SKM-1 (cell line): Measurements from ENCODE around the gene APOBEC2.

Experiments used
- DNase-seq: peaks from one replicate; lab custom pipeline; 2025; ENCODE audit not compliant: unreplicated experiment; lab: John Stamatoyannopoulos, UW

APOBEC2 gene

GRCh38 chr6:41037107-41037900, 15.7 kb upstream of the APOBEC2 start:
- DNase-seq, result no peak

GRCh38 chr6:41038205-41038604, 14.8 kb upstream of the APOBEC2 start:
- DNase-seq, result no peak

- peak; percentile 42 for DNase-seq
These were observed 13.7 kb upstream of the APOBEC2 start, which contains the start of gene UNC5CL for GRCh38 chr6:41039060-41039998. UNC5CL (minus strand) TSS chr6:41039221; CDS start chr6:41035074, 4,147 bp downstream.

GRCh38 chr6:41040101-41040939, 12.7 kb upstream of the APOBEC2 start:
- DNase-seq, result no peak

- DNase-seq, result no peak
These were observed 12.0 kb upstream of the APOBEC2 start for GRCh38 chr6:41040940-41041536.

- no peak for DNase-seq
These were observed 10.6 kb upstream of the APOBEC2 start, which contains the start of gene TSPO2 for GRCh38 chr6:41042226-41043055. TSPO2 (plus strand) TSS chr6:41042467; CDS start chr6:41042986, 519 bp downstream.

- DNase-seq, result no peak
These were observed 9.9 kb upstream of the APOBEC2 start for GRCh38 chr6:41043151-41043550.

GRCh38 chr6:41045664-41046063, 7.3 kb upstream of the APOBEC2 start:
- DNase-seq, result no peak

- DNase-seq, result no peak
These were observed 6.9 kb upstream of the APOBEC2 start for GRCh38 chr6:41046084-41046483.

- DNase-seq, result no peak
These were observed 5.7 kb upstream of the APOBEC2 start for GRCh38 chr6:41047306-41047705.

GRCh38 chr6:41047745-41048732, 5.0 kb upstream of the APOBEC2 start:
- DNase-seq, result no peak

- DNase-seq, result no peak
These were observed 3.5 kb upstream of the APOBEC2 start for GRCh38 chr6:41049521-41049920.

GRCh38 chr6:41049955-41050354, 3.0 kb upstream of the APOBEC2 start:
- DNase-seq, result no peak

- DNase-seq, result no peak
These were observed 2.5 kb upstream of the APOBEC2 start for GRCh38 chr6:41050536-41050935.

- peak; percentile 82 for DNase-seq
These were observed 1.1 kb upstream of the APOBEC2 start for GRCh38 chr6:41051873-41052272.

GRCh38 chr6:41054511-41054910, 1.5 kb downstream of the APOBEC2 start:
- DNase-seq, result no peak

- DNase-seq, result no peak
These were observed 2.1 kb downstream of the APOBEC2 start for GRCh38 chr6:41055149-41055548.

GRCh38 chr6:41056768-41057490, 3.9 kb downstream of the APOBEC2 start:
- DNase-seq, result no peak
